Measurements from ENCODE around the gene HEATR3. TPM values are rescaled to one million over a fixed set of nuclear protein-coding genes. Genes with fewer than 3 reads are reported as not detected.
A peak's percentile ranks its signal among the peaks of the same experiment; 100 is the strongest.

HEATR3 gene
- total RNA-seq, 2 experiments from 2014 or later = 24.3 to 26.1 TPM

- ATAC-seq (no peak), DNase-seq (no peak)
- CTCF ChIA-PET = no interaction called here
- no peak overlapping the region for H3K27ac Mint-ChIP-seq
- no peaks in the 10 kb centered on the region for H3K27me3 Mint-ChIP-seq
- no peak overlapping the region for H3K4me3 Mint-ChIP-seq
- H3K9me3 Mint-ChIP-seq (ENCODE audit: low read depth) = no peaks in the 10 kb centered on the region
- H3K4me1 Mint-ChIP-seq = peaks cover 20% of the 10 kb centered on the region
- peaks cover 16% of the 10 kb centered on the region for H3K36me3 Mint-ChIP-seq
Observed at GRCh38 chr16:50092891-50093290, 27.1 kb downstream of the HEATR3 start.

- Mint-ChIP-seq H3K9me3 (ENCODE audit: low read depth) (no peaks in the 10 kb centered on the region), H3K27ac (peak overlapping the region; percentile 12), H3K27me3 (no peaks in the 10 kb centered on the region), H3K4me1 (peaks cover 20% of the 10 kb centered on the region), H3K4me3 (no peak overlapping the region), H3K36me3 (peaks cover 16% of the 10 kb centered on the region)
- DNase-seq (peak; percentile 42), ATAC-seq (peak; percentile 60)
- CTCF ChIA-PET = no interaction called here
Observed at GRCh38 chr16:50093607-50094539, 28.1 kb downstream of the HEATR3 start.

- Mint-ChIP-seq H3K27me3 (no peaks in the 10 kb centered on the region), H3K36me3 (peaks cover 24% of the 10 kb centered on the region), H3K4me3 (no peak overlapping the region), H3K4me1 (peaks cover 24% of the 10 kb centered on the region), H3K9me3 (ENCODE audit: low read depth) (no peaks in the 10 kb centered on the region), H3K27ac (no peak overlapping the region)
- CTCF ChIA-PET = interaction anchor here (1.4 kb wide), 1 partner anchor 113 kb away, joined by 4 read pairs; no protein-coding TSS in a partner anchor
- ATAC-seq (no peak), DNase-seq (no peak)
Observed at GRCh38 chr16:50096791-50097190, 31.0 kb downstream of the HEATR3 start.

- no peaks in the 10 kb centered on the region for H3K27me3 Mint-ChIP-seq
- no peak overlapping the region for H3K27ac Mint-ChIP-seq
- no peak for DNase-seq
- no peaks in the 10 kb centered on the region for H3K9me3 Mint-ChIP-seq (ENCODE audit: low read depth)
- H3K4me1 Mint-ChIP-seq = peaks cover 9% of the 10 kb centered on the region
- CTCF ChIA-PET = no interaction called here
- no peak overlapping the region for H3K4me3 Mint-ChIP-seq
- no peak for ATAC-seq
- H3K36me3 Mint-ChIP-seq = peaks cover 34% of the 10 kb centered on the region
Observed at GRCh38 chr16:50099957-50100648, 34.3 kb downstream of the HEATR3 start.

GRCh38 chr16:50102051-50102746 lies 36.4 kb downstream of the HEATR3 start:
- Mint-ChIP-seq H3K9me3 (ENCODE audit: low read depth) (no peaks in the 10 kb centered on the region), H3K4me3 (no peak overlapping the region), H3K36me3 (peaks cover 36% of the 10 kb centered on the region), H3K27ac (peak overlapping the region; percentile 34), H3K4me1 (peaks cover 9% of the 10 kb centered on the region), H3K27me3 (no peaks in the 10 kb centered on the region)
- ATAC-seq = peak; percentile 49
- CTCF ChIA-PET = interaction anchor here (1.0 kb wide), 1 partner anchor 18 kb away, joined by 3 read pairs; no protein-coding TSS in a partner anchor
- DNase-seq = no peak

GRCh38 chr16:50103764-50104163 lies 38.0 kb downstream of the HEATR3 start:
- DNase-seq = no peak
- Mint-ChIP-seq H3K4me1 (peaks cover 9% of the 10 kb centered on the region), H3K27me3 (no peaks in the 10 kb centered on the region), H3K36me3 (peaks cover 38% of the 10 kb centered on the region), H3K9me3 (ENCODE audit: low read depth) (no peaks in the 10 kb centered on the region), H3K4me3 (no peak overlapping the region), H3K27ac (no peak overlapping the region)
- CTCF ChIA-PET = interaction anchor here (0.9 kb wide), 1 partner anchor 37 kb away, joined by 3 read pairs; no protein-coding TSS in a partner anchor
- ATAC-seq = no peak

GRCh38 chr16:50114357-50115129 lies 48.8 kb downstream of the HEATR3 start:
- CTCF ChIA-PET = no interaction called here
- H3K4me1 Mint-ChIP-seq = peaks cover 2% of the 10 kb centered on the region
- no peak overlapping the region for H3K27ac Mint-ChIP-seq
- ATAC-seq = no peak
- no peaks in the 10 kb centered on the region for H3K9me3 Mint-ChIP-seq (ENCODE audit: low read depth)
- DNase-seq = no peak
- no peaks in the 10 kb centered on the region for H3K36me3 Mint-ChIP-seq
- H3K27me3 Mint-ChIP-seq = no peaks in the 10 kb centered on the region
- H3K4me3 Mint-ChIP-seq = no peak overlapping the region

GRCh38 chr16:50120711-50121110 lies 54.9 kb downstream of the HEATR3 start:
- Mint-ChIP-seq H3K27me3 (no peaks in the 10 kb centered on the region), H3K4me3 (no peak overlapping the region), H3K4me1 (peaks cover 34% of the 10 kb centered on the region), H3K27ac (no peak overlapping the region), H3K36me3 (no peaks in the 10 kb centered on the region), H3K9me3 (ENCODE audit: low read depth) (peaks cover 3% of the 10 kb centered on the region)
- DNase-seq (no peak), ATAC-seq (no peak)
- CTCF ChIA-PET = interaction anchor here (1.1 to 2.4 kb wide), 5 partner anchors 15 to 96 kb away, joined by 3 to 14 read pairs (median 4); partner anchors contain the start of gene CNEP1R1

GRCh38 chr16:50121278-50121677 lies 55.5 kb downstream of the HEATR3 start:
- H3K27ac Mint-ChIP-seq = peak overlapping the region; percentile 79
- ATAC-seq (peak; percentile 65), DNase-seq (peak; percentile 51)
- no peaks in the 10 kb centered on the region for H3K36me3 Mint-ChIP-seq
- CTCF ChIA-PET = interaction anchor here (0.8 to 2.4 kb wide), 7 partner anchors 15 to 96 kb away, joined by 3 to 14 read pairs (median 4); partner anchors contain the start of genes CNEP1R1 and TENT4B
- peaks cover 3% of the 10 kb centered on the region for H3K9me3 Mint-ChIP-seq (ENCODE audit: low read depth)
- no peak overlapping the region for H3K4me3 Mint-ChIP-seq
- H3K27me3 Mint-ChIP-seq = no peaks in the 10 kb centered on the region
- peaks cover 34% of the 10 kb centered on the region for H3K4me1 Mint-ChIP-seq

- H3K9me3 Mint-ChIP-seq (ENCODE audit: low read depth) = peaks cover 3% of the 10 kb centered on the region
- ATAC-seq = peak; percentile 68
- H3K27ac Mint-ChIP-seq = peak overlapping the region; percentile 79
- H3K36me3 Mint-ChIP-seq = no peaks in the 10 kb centered on the region
- H3K4me1 Mint-ChIP-seq = peaks cover 34% of the 10 kb centered on the region
- CTCF ChIA-PET = interaction anchor here (0.8 to 2.4 kb wide), 7 partner anchors 14 to 97 kb away, joined by 3 to 14 read pairs (median 4); partner anchors contain the start of genes CNEP1R1 and TENT4B
- peak overlapping the region; percentile 4 for H3K4me3 Mint-ChIP-seq
- DNase-seq = peak; percentile 67
- no peaks in the 10 kb centered on the region for H3K27me3 Mint-ChIP-seq
Observed at GRCh38 chr16:50121721-50122445, 56.1 kb downstream of the HEATR3 start.

- CTCF ChIA-PET = no interaction called here
- DNase-seq = no peak
- Mint-ChIP-seq H3K36me3 (no peaks in the 10 kb centered on the region), H3K4me1 (peaks cover 34% of the 10 kb centered on the region), H3K9me3 (ENCODE audit: low read depth) (peaks cover 3% of the 10 kb centered on the region), H3K27me3 (no peaks in the 10 kb centered on the region), H3K27ac (no peak overlapping the region), H3K4me3 (no peak overlapping the region)
- no peak for ATAC-seq
Observed at GRCh38 chr16:50123417-50123816, 57.6 kb downstream of the HEATR3 start.

GRCh38 chr16:50124769-50125168 lies 59.0 kb downstream of the HEATR3 start:
- ATAC-seq (no peak), DNase-seq (no peak)
- Mint-ChIP-seq H3K9me3 (ENCODE audit: low read depth) (peaks cover 3% of the 10 kb centered on the region), H3K27me3 (no peaks in the 10 kb centered on the region), H3K36me3 (no peaks in the 10 kb centered on the region), H3K4me1 (peaks cover 31% of the 10 kb centered on the region), H3K27ac (no peak overlapping the region), H3K4me3 (no peak overlapping the region)
- CTCF ChIA-PET = interaction anchor here (1.0 kb wide), 1 partner anchor 86 kb away, joined by 3 read pairs; no protein-coding TSS in a partner anchor
